IgD-negative memory B cell (primary cell): ENCODE data around the gene MAOA. TPM values are rescaled to one million over a fixed set of nuclear protein-coding genes. Genes with fewer than 3 reads are reported as not detected.
"Not testable (repeated sequence)": the region's sequence is repeated elsewhere in the genome, so short reads cannot be mapped to it uniquely, and the experiment has no call there.

Experiments
- H3K27ac Mint-ChIP-seq, 3 donors: one replicate each; pipeline ENCODE4 v1.8.0; 2020 to 2022; ENCODE audit warnings: mild to moderate bottlenecking in 3 of 3, mixed read lengths in 3 of 3, moderate library complexity in 1 of 3
- H3K27me3 Mint-ChIP-seq: one replicate; pipeline ENCODE4 v1.8.0; 2021; ENCODE audit warnings: mixed read lengths
- H3K36me3 Mint-ChIP-seq: one replicate; pipeline ENCODE4 v1.8.0; 2020; ENCODE audit warnings: mild to moderate bottlenecking, mixed read lengths
- H3K4me1 Mint-ChIP-seq, 3 donors: one replicate each; pipeline ENCODE4 v1.8.0; 2020 to 2022; ENCODE audit warnings: mixed read lengths in 3 of 3, mild to moderate bottlenecking in 1 of 3
- H3K4me3 Mint-ChIP-seq, 4 donors: one replicate each; pipeline ENCODE4 v1.8.0; 2020 to 2022; ENCODE audit warnings: mild to moderate bottlenecking in 4 of 4, mixed read lengths in 4 of 4, moderate library complexity in 3 of 4
- H3K9me3 Mint-ChIP-seq, 3 donors: one replicate each; pipeline ENCODE4 v1.8.0; 2020 to 2021; ENCODE audit warnings: mixed read lengths in 3 of 3, mild to moderate bottlenecking in 1 of 3
- polyA plus RNA-seq: library from polyadenylated mRNA; unstranded; fragments of 300-500 nt; fragmentation: Illumina TruSeq; gene quantifications from one replicate; pipeline ENCODE4 v1.2.3, GENCODE V29; 2021

MAOA gene
- polyA plus RNA-seq, 1 donor from 2014 or later, result not detected

- H3K9me3 Mint-ChIP-seq, result peaks cover 0 to 7% (median 0%) of the 10 kb centered on the region in 3 donors
- no peak overlapping the region for H3K4me3 Mint-ChIP-seq
- no peaks in the 10 kb centered on the region for H3K36me3 Mint-ChIP-seq
- no peaks in the 10 kb centered on the region for H3K27me3 Mint-ChIP-seq
- H3K4me1 Mint-ChIP-seq, result no peaks in the 10 kb centered on the region
- no peak overlapping the region for H3K27ac Mint-ChIP-seq
Measured at GRCh38 chrX:43718546-43718945, 62.4 kb downstream of the MAOA start.

- no peaks in the 10 kb centered on the region for H3K36me3 Mint-ChIP-seq
- H3K4me1 Mint-ChIP-seq, result no peaks in the 10 kb centered on the region
- H3K27ac Mint-ChIP-seq, result no peak overlapping the region
- H3K4me3 Mint-ChIP-seq, result no peak overlapping the region
- no peaks in the 10 kb centered on the region for H3K27me3 Mint-ChIP-seq
- H3K9me3 Mint-ChIP-seq, result peaks cover 0 to 7% (median 0%) of the 10 kb centered on the region in 3 donors
Measured at GRCh38 chrX:43718956-43719355, 62.9 kb downstream of the MAOA start.

- no peak overlapping the region for H3K4me3 Mint-ChIP-seq
Measured at GRCh38 chrX:43720082-43720481, 64.0 kb downstream of the MAOA start.

GRCh38 chrX:43720961-43721360, 64.9 kb downstream of the MAOA start:
- H3K4me3 Mint-ChIP-seq, result no peak overlapping the region
- peaks cover 0 to 2% (median 0%) of the 10 kb centered on the region in 3 donors for H3K4me1 Mint-ChIP-seq
- peaks cover 0 to 7% (median 0%) of the 10 kb centered on the region in 3 donors for H3K9me3 Mint-ChIP-seq
- no peaks in the 10 kb centered on the region for H3K27me3 Mint-ChIP-seq
- no peak overlapping the region for H3K27ac Mint-ChIP-seq
- H3K36me3 Mint-ChIP-seq, result no peaks in the 10 kb centered on the region

More at GRCh38 chrX:43720082-43720481, 64.0 kb downstream of the MAOA start:
- Mint-ChIP-seq H3K27me3 (no peaks in the 10 kb centered on the region), H3K9me3 (peaks cover 0 to 7% (median 0%) of the 10 kb centered on the region in 3 donors), H3K27ac (no peak overlapping the region), H3K36me3 (no peaks in the 10 kb centered on the region), H3K4me1 (peaks cover 0 to 2% (median 0%) of the 10 kb centered on the region in 3 donors)

GRCh38 chrX:43725227-43725626, 69.1 kb downstream of the MAOA start:
- not testable (repeated sequence) for H3K36me3 Mint-ChIP-seq, H3K27me3 Mint-ChIP-seq, H3K4me1 Mint-ChIP-seq

GRCh38 chrX:43727254-43727653, 71.2 kb downstream of the MAOA start:
- H3K36me3 Mint-ChIP-seq, H3K4me1 Mint-ChIP-seq, H3K4me3 Mint-ChIP-seq, H3K27ac Mint-ChIP-seq, H3K27me3 Mint-ChIP-seq, H3K9me3 Mint-ChIP-seq: not testable (repeated sequence)

More at GRCh38 chrX:43725227-43725626, 69.1 kb downstream of the MAOA start:
- H3K4me3 Mint-ChIP-seq, H3K27ac Mint-ChIP-seq, H3K9me3 Mint-ChIP-seq: not testable (repeated sequence)

GRCh38 chrX:43728002-43728401, 71.9 kb downstream of the MAOA start:
- Mint-ChIP-seq H3K36me3 (no peaks in the 10 kb centered on the region), H3K4me1 (peaks cover 0 to 2% (median 0%) of the 10 kb centered on the region in 3 donors), H3K4me3 (no peak overlapping the region), H3K9me3 (no peaks in the 10 kb centered on the region), H3K27me3 (no peaks in the 10 kb centered on the region), H3K27ac (no peak overlapping the region)

GRCh38 chrX:43728966-43729365, 72.9 kb downstream of the MAOA start:
- no peaks in the 10 kb centered on the region for H3K9me3 Mint-ChIP-seq
- H3K27ac Mint-ChIP-seq, result no peak overlapping the region
- no peak overlapping the region for H3K4me3 Mint-ChIP-seq
- no peaks in the 10 kb centered on the region for H3K36me3 Mint-ChIP-seq
- no peaks in the 10 kb centered on the region for H3K27me3 Mint-ChIP-seq
- H3K4me1 Mint-ChIP-seq, result peaks cover 0 to 2% (median 0%) of the 10 kb centered on the region in 3 donors

GRCh38 chrX:43731086-43731485, 75.0 kb downstream of the MAOA start:
- Mint-ChIP-seq H3K4me1 (no peaks in the 10 kb centered on the region), H3K9me3 (no peaks in the 10 kb centered on the region), H3K27ac (no peak overlapping the region), H3K4me3 (no peak overlapping the region), H3K36me3 (no peaks in the 10 kb centered on the region), H3K27me3 (no peaks in the 10 kb centered on the region)

GRCh38 chrX:43733699-43734098, 77.6 kb downstream of the MAOA start:
- Mint-ChIP-seq H3K4me3 (no peak overlapping the region), H3K27ac (no peak overlapping the region), H3K27me3 (no peaks in the 10 kb centered on the region)

GRCh38 chrX:43734444-43734843, 78.3 kb downstream of the MAOA start:
- H3K4me1 Mint-ChIP-seq, result no peaks in the 10 kb centered on the region
- peaks cover 2% of the 10 kb centered on the region for H3K36me3 Mint-ChIP-seq
- no peaks in the 10 kb centered on the region for H3K27me3 Mint-ChIP-seq
- no peaks in the 10 kb centered on the region for H3K9me3 Mint-ChIP-seq
- no peak overlapping the region for H3K4me3 Mint-ChIP-seq
- no peak overlapping the region for H3K27ac Mint-ChIP-seq

More at GRCh38 chrX:43733699-43734098, 77.6 kb downstream of the MAOA start:
- Mint-ChIP-seq H3K9me3 (no peaks in the 10 kb centered on the region), H3K36me3 (peaks cover 2% of the 10 kb centered on the region), H3K4me1 (no peaks in the 10 kb centered on the region)

- Mint-ChIP-seq H3K27me3 (no peaks in the 10 kb centered on the region), H3K9me3 (no peaks in the 10 kb centered on the region)
Measured at GRCh38 chrX:43735534-43735933, 79.4 kb downstream of the MAOA start.

GRCh38 chrX:43735957-43736356, 79.9 kb downstream of the MAOA start:
- Mint-ChIP-seq H3K27me3 (no peaks in the 10 kb centered on the region), H3K27ac (no peak overlapping the region), H3K9me3 (no peaks in the 10 kb centered on the region), H3K4me1 (no peaks in the 10 kb centered on the region), H3K36me3 (peaks cover 2% of the 10 kb centered on the region), H3K4me3 (peak overlapping the region in 1 of 4 donors; percentile 11)

More at GRCh38 chrX:43735534-43735933, 79.4 kb downstream of the MAOA start:
- Mint-ChIP-seq H3K27ac (no peak overlapping the region), H3K4me1 (no peaks in the 10 kb centered on the region), H3K4me3 (peak overlapping the region in 1 of 4 donors; percentile 11), H3K36me3 (peaks cover 2% of the 10 kb centered on the region)

- Mint-ChIP-seq H3K27me3 (peaks cover 7% of the 10 kb centered on the region), H3K4me1 (no peaks in the 10 kb centered on the region), H3K4me3 (no peak overlapping the region), H3K9me3 (no peaks in the 10 kb centered on the region), H3K27ac (no peak overlapping the region), H3K36me3 (peaks cover 2% of the 10 kb centered on the region)
Measured at GRCh38 chrX:43741843-43742573, 85.9 kb downstream of the MAOA start.

- H3K27ac Mint-ChIP-seq, result no peak overlapping the region
- H3K4me3 Mint-ChIP-seq, result no peak overlapping the region
- no peaks in the 10 kb centered on the region for H3K36me3 Mint-ChIP-seq
- H3K27me3 Mint-ChIP-seq, result peaks cover 7% of the 10 kb centered on the region
- H3K4me1 Mint-ChIP-seq, result no peaks in the 10 kb centered on the region
- no peaks in the 10 kb centered on the region for H3K9me3 Mint-ChIP-seq
Measured at GRCh38 chrX:43743100-43743822, 87.2 kb downstream of the MAOA start.

GRCh38 chrX:43744284-43744683, 88.2 kb downstream of the MAOA start:
- Mint-ChIP-seq H3K9me3 (no peaks in the 10 kb centered on the region), H3K36me3 (no peaks in the 10 kb centered on the region), H3K27ac (no peak overlapping the region), H3K4me1 (no peaks in the 10 kb centered on the region), H3K4me3 (no peak overlapping the region), H3K27me3 (peaks cover 7% of the 10 kb centered on the region)
